Embryonic facial prominence (tissue), 1 donor: ENCODE results near the gene SCARF2.
"Not testable (repeated sequence)": the region's sequence is repeated elsewhere in the genome, so short reads cannot be mapped to it uniquely, and the experiment has no call there.

Source experiments
- DNase-seq: peaks from one replicate; pipeline ENCODE4 v3.0.0-alpha.2; 2016; ENCODE audit errors: extremely low spot score

Gene SCARF2

GRCh38 chr22:20392983-20393704, 44.5 kb downstream of the SCARF2 start:
- no peak for DNase-seq

GRCh38 chr22:20392365-20392881, 45.2 kb downstream of the SCARF2 start:
- DNase-seq, result not testable (repeated sequence)

- no peak for DNase-seq
Observed at GRCh38 chr22:20391222-20391621, 46.4 kb downstream of the SCARF2 start.

GRCh38 chr22:20390394-20390907, 47.2 kb downstream of the SCARF2 start:
- DNase-seq, result no peak

- no peak for DNase-seq
Observed at GRCh38 chr22:20389288-20389687, 48.3 kb downstream of the SCARF2 start.

- DNase-seq, result no peak
Observed at GRCh38 chr22:20388200-20388599, 49.4 kb downstream of the SCARF2 start.

GRCh38 chr22:20386972-20387371, 50.7 kb downstream of the SCARF2 start:
- no peak for DNase-seq

GRCh38 chr22:20386336-20386735, 51.3 kb downstream of the SCARF2 start:
- DNase-seq, result no peak

GRCh38 chr22:20384865-20385264, 52.8 kb downstream of the SCARF2 start:
- no peak for DNase-seq

GRCh38 chr22:20384171-20384570, 53.5 kb downstream of the SCARF2 start:
- DNase-seq, result no peak

- DNase-seq, result no peak
Observed at GRCh38 chr22:20383538-20383937, 54.1 kb downstream of the SCARF2 start.

GRCh38 chr22:20380486-20380885, 57.1 kb downstream of the SCARF2 start:
- no peak for DNase-seq

- DNase-seq, result not testable (repeated sequence)
Observed at GRCh38 chr22:20378684-20379083, 58.9 kb downstream of the SCARF2 start.

- DNase-seq, result no peak
Observed at GRCh38 chr22:20378110-20378509, 59.5 kb downstream of the SCARF2 start.

- not testable (repeated sequence) for DNase-seq
Observed at GRCh38 chr22:20376983-20377382, 60.6 kb downstream of the SCARF2 start.

GRCh38 chr22:20376281-20376680, 61.3 kb downstream of the SCARF2 start:
- DNase-seq, result not testable (repeated sequence)
